Mesothelial cell of epicardium (in vitro differentiated cells): ENCODE measurements around the gene TSC22D4. TPM values are rescaled to one million over a fixed set of nuclear protein-coding genes. Genes with fewer than 3 reads are reported as not detected.

Experiments used
- DNase-seq, 2 experiments: peaks; one replicate each; pipeline ENCODE4 v3.0.0; 2021; ENCODE audit warnings: low spot score in 2 of 2; ENCODE audit not compliant: unreplicated experiment in 2 of 2
- H3K27ac Mint-ChIP-seq: 2 replicates; pipeline ENCODE4 v1.8.0; 2021; ENCODE audit warnings: mixed read lengths
- H3K27me3 Mint-ChIP-seq: 2 replicates; pipeline ENCODE4 v1.8.0; 2021; ENCODE audit warnings: low read depth, mixed read lengths
- H3K36me3 Mint-ChIP-seq: 2 replicates; pipeline ENCODE4 v1.8.0; 2021; ENCODE audit warnings: mixed read lengths
- H3K4me1 Mint-ChIP-seq: 2 replicates; pipeline ENCODE4 v1.8.0; 2021; ENCODE audit warnings: mixed read lengths
- H3K4me3 Mint-ChIP-seq: 2 replicates; pipeline ENCODE4 v1.8.0; 2021; ENCODE audit warnings: mild to moderate bottlenecking, moderate library complexity, mixed read lengths
- H3K9me3 Mint-ChIP-seq: 2 replicates; pipeline ENCODE4 v1.8.0; 2021; ENCODE audit warnings: mixed read lengths
- CTCF ChIP-seq: fragments of 200-600 bp; sonication (generic); IDR thresholded peaks from one replicate; pipeline ENCODE4 v1.5.0; 2021; ENCODE audit warnings: antibody characterized with exemption; ENCODE audit not compliant: unreplicated experiment
- total RNA-seq: library from RNA; stranded (reverse); gene quantifications from 3 replicates; pipeline ENCODE4 v1.2.1, GENCODE V29; 2021

The TSC22D4 gene
- total RNA-seq, 1 donor from 2014 or later = 52.4 TPM

GRCh38 chr7:100493476-100494264 is 14.7 kb upstream of the TSC22D4 start:
- Mint-ChIP-seq H3K9me3 (no peaks in the 10 kb centered on the region), H3K27ac (no peak overlapping the region), H3K36me3 (peaks cover 3% of the 10 kb centered on the region), H3K4me1 (peaks cover 25% of the 10 kb centered on the region), H3K4me3 (peak overlapping the region; percentile 49), H3K27me3 (no peaks in the 10 kb centered on the region)
- no peak for TF ChIP-seq CTCF
- DNase-seq = no peak

GRCh38 chr7:100492738-100493475 is 13.9 kb upstream of the TSC22D4 start:
- no peak for DNase-seq
- no peak for TF ChIP-seq CTCF
- Mint-ChIP-seq H3K4me3 (peak overlapping the region; percentile 50), H3K9me3 (no peaks in the 10 kb centered on the region), H3K36me3 (peaks cover 3% of the 10 kb centered on the region), H3K4me1 (peaks cover 25% of the 10 kb centered on the region), H3K27me3 (no peaks in the 10 kb centered on the region), H3K27ac (peak overlapping the region; percentile 70)

GRCh38 chr7:100491192-100491578 is 12.2 kb upstream of the TSC22D4 start:
- peaks cover 1% of the 10 kb centered on the region for H3K36me3 Mint-ChIP-seq
- no peak for DNase-seq
- no peak overlapping the region for H3K4me3 Mint-ChIP-seq
- peaks cover 24% of the 10 kb centered on the region for H3K4me1 Mint-ChIP-seq
- H3K9me3 Mint-ChIP-seq = no peaks in the 10 kb centered on the region
- no peaks in the 10 kb centered on the region for H3K27me3 Mint-ChIP-seq
- no peak for TF ChIP-seq CTCF
- no peak overlapping the region for H3K27ac Mint-ChIP-seq

- Mint-ChIP-seq H3K27ac (no peak overlapping the region), H3K4me3 (no peak overlapping the region), H3K9me3 (no peaks in the 10 kb centered on the region), H3K27me3 (no peaks in the 10 kb centered on the region), H3K36me3 (peaks cover 2% of the 10 kb centered on the region), H3K4me1 (peaks cover 26% of the 10 kb centered on the region)
- no peak for DNase-seq
- no peak for TF ChIP-seq CTCF
Observed at GRCh38 chr7:100490483-100491191, 11.6 kb upstream of the TSC22D4 start.

GRCh38 chr7:100489824-100490223 is 10.8 kb upstream of the TSC22D4 start:
- peaks cover 2% of the 10 kb centered on the region for H3K36me3 Mint-ChIP-seq
- H3K27me3 Mint-ChIP-seq = no peaks in the 10 kb centered on the region
- DNase-seq = peak; percentile 79
- no peak overlapping the region for H3K4me3 Mint-ChIP-seq
- H3K27ac Mint-ChIP-seq = peak overlapping the region; percentile 43
- H3K9me3 Mint-ChIP-seq = no peaks in the 10 kb centered on the region
- peaks cover 33% of the 10 kb centered on the region for H3K4me1 Mint-ChIP-seq
- no peak for TF ChIP-seq CTCF
